Peyer's patch (tissue), 4 donors: ENCODE results near the gene KCNJ5. TPM values are rescaled to one million over a fixed set of nuclear protein-coding genes. Genes with fewer than 3 reads are reported as not detected.

Experiments
- DNase-seq, 3 donors: peaks; one replicate each; pipeline ENCODE4 v3.0.0-alpha.2; 2017 to 2019
- H3K27ac ChIP-seq, 4 donors: fragments of 200-600 bp; sonication (generic); one replicate each; pipeline ENCODE4 v1.5.1; 2016 to 2019
- H3K27me3 ChIP-seq, 2 donors: fragments of 200-600 bp; sonication (generic); one replicate each; pipeline ENCODE4 v1.5.1; 2019
- H3K36me3 ChIP-seq, 3 donors: fragments of 200-600 bp; sonication (generic); one replicate each; pipeline ENCODE4 v1.5.1; 2016 to 2019
- H3K4me1 ChIP-seq, 4 donors: fragments of 200-600 bp; sonication (generic); one replicate each; pipeline ENCODE4 v1.5.1; 2016 to 2019
- H3K4me3 ChIP-seq, 4 donors: fragments of 200-600 bp; sonication (generic); 1 replicate in 3 of 4; 2 replicates in 1 of 4; pipeline ENCODE4 v1.5.1; 2016 to 2019; ENCODE audit warnings: mild to moderate bottlenecking in 1 of 4
- H3K9me3 ChIP-seq, 4 donors: fragments of 200-600 bp; sonication (generic); one replicate each; pipeline ENCODE4 v1.5.1; 2016 to 2019; ENCODE audit warnings: mild to moderate bottlenecking in 1 of 4
- CTCF ChIP-seq, 6 experiments: fragments of 450-650 bp in 4 of 6; fragments of 200-600 bp in 2 of 6; sonication (generic) in 1 of 6; IDR thresholded peaks; one replicate each; pipeline ENCODE4 v1.5.1; 2017 to 2019; ENCODE audit warnings: antibody characterized with exemption in 6 of 6, mild to moderate bottlenecking in 3 of 6, moderate library complexity in 1 of 6
- POLR2A ChIP-seq, 2 donors: fragments of 450-650 bp; IDR thresholded peaks; one replicate each; pipeline ENCODE4 v1.5.1; 2017; ENCODE audit warnings: antibody characterized with exemption in 2 of 2, mild to moderate bottlenecking in 2 of 2, moderate library complexity in 2 of 2
- total RNA-seq, 4 donors: library from RNA; depleted of rRNA; stranded (reverse); fragments of >200 nt; gene quantifications; one replicate each; pipeline ENCODE4 v1.1.0, GENCODE V29; 2016

KCNJ5 gene
- total RNA-seq, 4 donors from 2014 or later = 1.6 TPM; not detected in 3

GRCh38 chr11:128936606-128937251 lies 45.6 kb downstream of the KCNJ5 start:
- H3K27ac ChIP-seq = no peak overlapping the region
- TF ChIP-seq CTCF (IDR thresholded peaks at IDR 0.05) (no peak), POLR2A (IDR thresholded peaks at IDR 0.05) (no peak)
- H3K9me3 ChIP-seq = no peaks in the 10 kb centered on the region
- no peaks in the 10 kb centered on the region for H3K27me3 ChIP-seq
- DNase-seq = no peak
- no peak overlapping the region for H3K4me3 ChIP-seq
- H3K36me3 ChIP-seq = no peaks in the 10 kb centered on the region
- H3K4me1 ChIP-seq = no peaks in the 10 kb centered on the region

GRCh38 chr11:128937480-128937879 lies 46.3 kb downstream of the KCNJ5 start:
- no peak overlapping the region for H3K27ac ChIP-seq

GRCh38 chr11:128938156-128938885 lies 47.2 kb downstream of the KCNJ5 start:
- H3K4me1 ChIP-seq = no peaks in the 10 kb centered on the region
- no peak overlapping the region for H3K27ac ChIP-seq
- DNase-seq = no peak
- no peak for TF ChIP-seq CTCF (IDR thresholded peaks at IDR 0.05)
- no peak for TF ChIP-seq POLR2A (IDR thresholded peaks at IDR 0.05)
- no peaks in the 10 kb centered on the region for H3K36me3 ChIP-seq
- no peaks in the 10 kb centered on the region for H3K9me3 ChIP-seq
- no peak overlapping the region for H3K4me3 ChIP-seq
- H3K27me3 ChIP-seq = no peaks in the 10 kb centered on the region

More at GRCh38 chr11:128937480-128937879, 46.3 kb downstream of the KCNJ5 start:
- H3K9me3 ChIP-seq = no peaks in the 10 kb centered on the region
- no peak for DNase-seq
- H3K4me1 ChIP-seq = no peaks in the 10 kb centered on the region
- TF ChIP-seq POLR2A (IDR thresholded peaks at IDR 0.05) = no peak
- no peak for TF ChIP-seq CTCF (IDR thresholded peaks at IDR 0.05)
- H3K4me3 ChIP-seq = no peak overlapping the region
- no peaks in the 10 kb centered on the region for H3K36me3 ChIP-seq
- H3K27me3 ChIP-seq = no peaks in the 10 kb centered on the region

- no peaks in the 10 kb centered on the region for H3K36me3 ChIP-seq
- H3K27me3 ChIP-seq = no peaks in the 10 kb centered on the region
- H3K27ac ChIP-seq = no peak overlapping the region
- H3K4me3 ChIP-seq = no peak overlapping the region
- no peak for DNase-seq
- H3K4me1 ChIP-seq = no peaks in the 10 kb centered on the region
- H3K9me3 ChIP-seq = no peaks in the 10 kb centered on the region
- TF ChIP-seq POLR2A (IDR thresholded peaks at IDR 0.05) (no peak), CTCF (IDR thresholded peaks at IDR 0.05) (no peak)
These were observed 48.4 kb downstream of the KCNJ5 start for GRCh38 chr11:128939591-128939990.

- Histone ChIP-seq H3K9me3 (no peaks in the 10 kb centered on the region), H3K4me1 (no peaks in the 10 kb centered on the region), H3K27me3 (no peaks in the 10 kb centered on the region), H3K36me3 (no peaks in the 10 kb centered on the region), H3K4me3 (no peak overlapping the region), H3K27ac (no peak overlapping the region)
- DNase-seq = no peak
- no peak for TF ChIP-seq CTCF (IDR thresholded peaks at IDR 0.05)
- no peak for TF ChIP-seq POLR2A (IDR thresholded peaks at IDR 0.05)
These were observed 49.0 kb downstream of the KCNJ5 start for GRCh38 chr11:128940156-128940555.
